NT2/D1 (cell line): ENCODE measurements around the gene KDM4B.

ENCODE experiments used
- SUZ12 ChIP-seq: IDR thresholded peaks from 2 replicates; pipeline ENCODE4 v1.6.1; 2011; ENCODE audit not compliant: insufficient read length, insufficient read depth; ENCODE audit errors: extremely low read depth
- YY1 ChIP-seq: IDR thresholded peaks from 2 replicates; pipeline ENCODE4 v1.6.1; 2011; ENCODE audit not compliant: insufficient read length, insufficient read depth
- ZNF274 ChIP-seq: IDR thresholded peaks from 2 replicates; pipeline ENCODE4 v1.6.1; 2011; ENCODE audit warnings: mild to moderate bottlenecking, low read depth, low read length

GRCh38 chr19:5014941-5015340 lies 46.0 kb downstream of the KDM4B start:
- TF ChIP-seq YY1 (no peak), ZNF274 (no peak), SUZ12 (no peak)
